ENCODE measurements around the gene THBS2.

Gene THBS2

DNA sequence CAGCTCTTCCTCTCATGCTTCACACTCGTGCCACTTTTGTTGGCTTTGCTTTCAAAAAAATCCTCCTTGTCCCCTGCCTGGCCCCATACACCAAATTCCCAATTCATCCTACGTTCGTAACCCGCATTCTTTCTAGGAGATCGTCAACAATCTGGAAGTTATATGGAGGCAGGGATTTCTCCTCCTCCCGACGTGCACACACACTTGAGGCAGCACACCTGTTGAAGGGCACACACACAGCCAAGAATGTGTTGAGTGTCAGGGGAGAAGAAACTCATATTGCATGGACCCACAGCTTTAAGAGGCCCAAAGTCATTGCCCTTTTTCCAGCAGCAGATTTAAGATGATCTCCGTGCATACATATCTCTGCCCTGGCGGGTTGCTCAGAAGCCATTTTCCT is 28.9 kb downstream of the THBS2 start:
- H3K27ac ChIP-seq (ENCODE audit: low read depth, low read length, poor library complexity, severe bottlenecking) = no peak overlapping the region

DNA sequence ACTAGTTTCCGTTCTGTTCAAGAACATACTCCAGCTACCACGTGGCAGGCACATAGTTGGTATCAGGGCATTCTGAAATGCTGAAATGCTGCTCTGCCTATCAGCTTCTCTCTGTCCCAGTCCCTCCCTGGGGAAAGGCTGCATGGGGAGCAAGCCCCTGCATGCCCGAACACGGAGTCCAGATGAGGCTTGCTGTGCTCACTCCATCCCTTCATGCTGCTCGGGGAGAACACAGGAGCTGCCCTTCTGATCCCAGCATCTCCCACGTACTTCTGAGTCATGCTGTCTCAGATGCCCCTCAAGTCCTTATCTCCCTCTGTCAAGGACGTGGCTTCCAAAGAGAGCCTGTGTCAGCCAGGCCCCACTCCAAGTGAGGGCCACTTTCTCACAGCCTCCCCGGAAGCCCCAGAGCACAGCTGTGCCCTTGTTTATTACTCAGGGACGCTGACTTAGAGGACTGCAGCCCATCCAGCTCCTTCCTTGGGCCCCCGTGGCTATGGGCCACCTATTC is 29.4 kb downstream of the THBS2 start:
- no peaks in the 10 kb centered on the region for H3K9me2 ChIP-seq (ENCODE audit: low read depth, low read length)
- no peaks in the 10 kb centered on the region for H4K20me1 ChIP-seq (ENCODE audit: insufficient read depth, low read length)
- H3K4me1 ChIP-seq (ENCODE audit: insufficient read depth, low read length, severe bottlenecking) = no peaks in the 10 kb centered on the region
- H3K9me3 ChIP-seq (ENCODE audit: low read length) = no peaks in the 10 kb centered on the region
- H3K27me3 ChIP-seq (ENCODE audit: insufficient read depth, low read length) = no peaks in the 10 kb centered on the region
- no peak for TF ChIP-seq EZH2 (IDR thresholded peaks at IDR 0.05; ENCODE audit: borderline replicate concordance, low read length)
- TF ChIP-seq, protein P1, sequence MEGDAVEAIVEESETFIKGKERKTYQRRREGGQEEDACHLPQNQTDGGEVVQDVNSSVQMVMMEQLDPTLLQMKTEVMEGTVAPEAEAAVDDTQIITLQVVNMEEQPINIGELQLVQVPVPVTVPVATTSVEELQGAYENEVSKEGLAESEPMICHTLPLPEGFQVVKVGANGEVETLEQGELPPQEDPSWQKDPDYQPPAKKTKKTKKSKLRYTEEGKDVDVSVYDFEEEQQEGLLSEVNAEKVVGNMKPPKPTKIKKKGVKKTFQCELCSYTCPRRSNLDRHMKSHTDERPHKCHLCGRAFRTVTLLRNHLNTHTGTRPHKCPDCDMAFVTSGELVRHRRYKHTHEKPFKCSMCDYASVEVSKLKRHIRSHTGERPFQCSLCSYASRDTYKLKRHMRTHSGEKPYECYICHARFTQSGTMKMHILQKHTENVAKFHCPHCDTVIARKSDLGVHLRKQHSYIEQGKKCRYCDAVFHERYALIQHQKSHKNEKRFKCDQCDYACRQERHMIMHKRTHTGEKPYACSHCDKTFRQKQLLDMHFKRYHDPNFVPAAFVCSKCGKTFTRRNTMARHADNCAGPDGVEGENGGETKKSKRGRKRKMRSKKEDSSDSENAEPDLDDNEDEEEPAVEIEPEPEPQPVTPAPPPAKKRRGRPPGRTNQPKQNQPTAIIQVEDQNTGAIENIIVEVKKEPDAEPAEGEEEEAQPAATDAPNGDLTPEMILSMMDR (IDR thresholded peaks at IDR 0.05; ENCODE audit: low read length) = no peak
- no peaks in the 10 kb centered on the region for H3K79me2 ChIP-seq (ENCODE audit: insufficient read depth, low read length)
- H2AFZ ChIP-seq (ENCODE audit: low read length) = no peak overlapping the region
- no peak overlapping the region for H3K4me3 ChIP-seq (ENCODE audit: low read depth, low read length, poor library complexity, severe bottlenecking)
- no peaks in the 10 kb centered on the region for H3F3A ChIP-seq (ENCODE audit: insufficient read depth, low read length)
- H3K9ac ChIP-seq (ENCODE audit: low read length) = no peak overlapping the region
- no peaks in the 10 kb centered on the region for H3K36me3 ChIP-seq (ENCODE audit: insufficient read depth, low read length)
- H3K4me2 ChIP-seq (ENCODE audit: low read length) = no peak overlapping the region
- H3K27ac ChIP-seq (ENCODE audit: low read depth, low read length, poor library complexity, severe bottlenecking) = no peak overlapping the region

More for the DNA sequence above, 28.9 kb downstream of the THBS2 start:
- H3K9ac ChIP-seq (ENCODE audit: low read length) = no peak overlapping the region
- H3K4me3 ChIP-seq (ENCODE audit: low read depth, low read length, poor library complexity, severe bottlenecking) = no peak overlapping the region
- H3K4me1 ChIP-seq (ENCODE audit: insufficient read depth, low read length, severe bottlenecking) = no peaks in the 10 kb centered on the region
- H3K4me2 ChIP-seq (ENCODE audit: low read length) = no peak overlapping the region
- H3K36me3 ChIP-seq (ENCODE audit: insufficient read depth, low read length) = no peaks in the 10 kb centered on the region
- TF ChIP-seq, protein P1 (IDR thresholded peaks at IDR 0.05; ENCODE audit: low read length) = no peak
- TF ChIP-seq EZH2 (IDR thresholded peaks at IDR 0.05; ENCODE audit: borderline replicate concordance, low read length) = no peak
- H3K9me3 ChIP-seq (ENCODE audit: low read length) = no peaks in the 10 kb centered on the region
- no peaks in the 10 kb centered on the region for H4K20me1 ChIP-seq (ENCODE audit: insufficient read depth, low read length)
- H3K27me3 ChIP-seq (ENCODE audit: insufficient read depth, low read length) = no peaks in the 10 kb centered on the region
- H3F3A ChIP-seq (ENCODE audit: insufficient read depth, low read length) = no peaks in the 10 kb centered on the region
- H3K79me2 ChIP-seq (ENCODE audit: insufficient read depth, low read length) = no peaks in the 10 kb centered on the region
- H3K9me2 ChIP-seq (ENCODE audit: low read depth, low read length) = no peaks in the 10 kb centered on the region
- no peak overlapping the region for H2AFZ ChIP-seq (ENCODE audit: low read length)

DNA sequence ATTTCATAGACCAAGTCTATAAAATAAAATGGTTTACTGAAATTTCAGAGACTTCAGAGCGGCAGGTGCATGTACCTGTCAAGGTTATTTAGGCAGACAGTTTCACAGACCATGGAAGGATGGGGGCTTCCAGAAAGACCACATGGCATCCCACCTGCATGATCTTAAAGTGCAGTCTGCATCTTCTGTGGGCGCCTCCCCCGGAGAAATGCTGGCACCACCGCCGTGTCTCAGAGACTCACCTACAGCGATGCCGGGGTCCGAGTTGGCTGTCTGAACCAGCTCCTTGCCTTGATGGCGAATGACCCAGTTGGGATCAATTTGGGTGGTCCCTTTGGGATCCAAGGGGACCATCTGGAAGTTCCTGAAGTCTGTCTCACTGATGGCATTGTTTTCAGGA is 30.6 kb downstream of the THBS2 start:
- no peaks in the 10 kb centered on the region for H3K9me2 ChIP-seq (ENCODE audit: low read depth, low read length)
- no peak overlapping the region for H3K9ac ChIP-seq (ENCODE audit: low read length)
- H3K4me3 ChIP-seq (ENCODE audit: low read depth, low read length, poor library complexity, severe bottlenecking) = no peak overlapping the region
- H3K27me3 ChIP-seq (ENCODE audit: insufficient read depth, low read length) = no peaks in the 10 kb centered on the region
- H3K79me2 ChIP-seq (ENCODE audit: insufficient read depth, low read length) = no peaks in the 10 kb centered on the region
- no peaks in the 10 kb centered on the region for H4K20me1 ChIP-seq (ENCODE audit: insufficient read depth, low read length)
- TF ChIP-seq EZH2 (IDR thresholded peaks at IDR 0.05; ENCODE audit: borderline replicate concordance, low read length) = no peak
- TF ChIP-seq, protein P1 (IDR thresholded peaks at IDR 0.05; ENCODE audit: low read length) = no peak
- H3K4me2 ChIP-seq (ENCODE audit: low read length) = no peak overlapping the region
- no peaks in the 10 kb centered on the region for H3K36me3 ChIP-seq (ENCODE audit: insufficient read depth, low read length)
- no peak overlapping the region for H2AFZ ChIP-seq (ENCODE audit: low read length)
- H3K9me3 ChIP-seq (ENCODE audit: low read length) = no peaks in the 10 kb centered on the region
- H3K4me1 ChIP-seq (ENCODE audit: insufficient read depth, low read length, severe bottlenecking) = no peaks in the 10 kb centered on the region
- no peak overlapping the region for H3K27ac ChIP-seq (ENCODE audit: low read depth, low read length, poor library complexity, severe bottlenecking)
- H3F3A ChIP-seq (ENCODE audit: insufficient read depth, low read length) = no peaks in the 10 kb centered on the region

All from OCI-LY1 (cell line).